Raji (cell line): ENCODE measurements around the gene UBE2QL1.

Experiments used
- POLR2A ChIP-seq: IDR thresholded peaks from 2 replicates; pipeline ENCODE4 v1.6.1; 2011; ENCODE audit warnings: low read depth, low read length, control low read depth; ENCODE audit not compliant: insufficient read depth

The UBE2QL1 gene

GRCh38 chr5:6448622-6449464, at the start of gene UBE2QL1:
Gene UBE2QL1 (plus strand): TSS chr5:6448859. CDS start chr5:6448894, 35 bp downstream.
- no peak for TF ChIP-seq POLR2A

GRCh38 chr5:6399980-6400910, 48.4 kb upstream of the UBE2QL1 start:
- no peak for TF ChIP-seq POLR2A

GRCh38 chr5:6401410-6401809, 47.2 kb upstream of the UBE2QL1 start:
- no peak for TF ChIP-seq POLR2A

- TF ChIP-seq POLR2A = no peak
These were observed 45.7 kb upstream of the UBE2QL1 start for GRCh38 chr5:6402939-6403338.

GRCh38 chr5:6403416-6403815, 45.2 kb upstream of the UBE2QL1 start:
- no peak for TF ChIP-seq POLR2A

- no peak for TF ChIP-seq POLR2A
These were observed 44.5 kb upstream of the UBE2QL1 start for GRCh38 chr5:6404129-6404528.

GRCh38 chr5:6405591-6405990, 43.1 kb upstream of the UBE2QL1 start:
- TF ChIP-seq POLR2A = no peak

- no peak for TF ChIP-seq POLR2A
These were observed 41.0 kb upstream of the UBE2QL1 start for GRCh38 chr5:6407558-6408259.

- no peak for TF ChIP-seq POLR2A
These were observed 40.4 kb upstream of the UBE2QL1 start for GRCh38 chr5:6408260-6408596.

- no peak for TF ChIP-seq POLR2A
These were observed 39.8 kb upstream of the UBE2QL1 start for GRCh38 chr5:6408627-6409446.

GRCh38 chr5:6410421-6410820, 38.2 kb upstream of the UBE2QL1 start:
- TF ChIP-seq POLR2A = no peak

GRCh38 chr5:6411141-6411540, 37.5 kb upstream of the UBE2QL1 start:
- TF ChIP-seq POLR2A = no peak

GRCh38 chr5:6412811-6413210, 35.8 kb upstream of the UBE2QL1 start:
- TF ChIP-seq POLR2A = no peak

GRCh38 chr5:6417657-6418056, 31.0 kb upstream of the UBE2QL1 start:
- TF ChIP-seq POLR2A = no peak
